IMR-90 (cell line): Measurements from ENCODE around the gene AKAP5. TPM values are rescaled to one million over a fixed set of nuclear protein-coding genes. Genes with fewer than 3 reads are reported as not detected.

Source experiments
- ATAC-seq: fragments of 200-7000 bp; cut with Tn5 transposase; 2 replicates; pipeline ENCODE4 v1.9.1; 2020; ENCODE audit warnings: low read depth, mild to moderate bottlenecking, moderate library complexity
- BruUV-seq: library from RNA; stranded (reverse); fragments of 400-500 nt; replicated peaks from 2 replicates; lab custom pipeline; 2021; lab: Mats Ljungman, UMichigan
- CTCF ChIA-PET: fragments of 300-600 bp; formaldehyde crosslinking; extraction: SDS; loops from one replicate; lab custom pipeline; 2021; ENCODE audit warnings: antibody characterized with exemption; lab: Yijun Ruan, JAX
- POLR2A ChIA-PET: fragments of 300-600 bp; sonication (Branson Sonifier 250); formaldehyde crosslinking; loops from one replicate; lab custom pipeline; 2022; ENCODE audit warnings: antibody characterized with exemption; ENCODE audit not compliant: unreplicated experiment; lab: Charles Lee
- DNase-seq: peaks from one replicate; pipeline ENCODE4 v3.0.0; 2013
- H2AFZ ChIP-seq: replicated peaks from 2 replicates; pipeline ENCODE3; 2013; ENCODE audit warnings: low read length, mild to moderate bottlenecking; ENCODE audit not compliant: poor library complexity
- H2AK5ac ChIP-seq: 2 replicates; pipeline ENCODE4 v1.6.1; 2013; ENCODE audit warnings: low read depth, low read length, inconsistent platforms
- H2AK9ac ChIP-seq: replicated peaks from 2 replicates; pipeline ENCODE3; 2013; ENCODE audit warnings: mild to moderate bottlenecking, low read depth, low read length, moderate library complexity; ENCODE audit not compliant: poor library complexity
- H2BK120ac ChIP-seq: 2 replicates; pipeline ENCODE4 v1.6.1; 2013; ENCODE audit warnings: low read depth, low read length, inconsistent platforms
- H2BK15ac ChIP-seq: 3 replicates; pipeline ENCODE4 v1.6.1; 2013; ENCODE audit warnings: low read depth, low read length, inconsistent platforms
- H2BK20ac ChIP-seq: 2 replicates; pipeline ENCODE4 v1.6.1; 2013; ENCODE audit warnings: low read depth, mild to moderate bottlenecking, inconsistent platforms, low read length, moderate library complexity
- H2BK5ac ChIP-seq: 2 replicates; pipeline ENCODE4 v1.6.1; 2013; ENCODE audit warnings: mild to moderate bottlenecking, low read depth, low read length, inconsistent platforms; ENCODE audit not compliant: poor library complexity, severe bottlenecking
- H3K14ac ChIP-seq: replicated peaks from 2 replicates; pipeline ENCODE4 v1.6.1; 2013; ENCODE audit warnings: low read depth, low read length, inconsistent platforms
- H3K18ac ChIP-seq: 2 replicates; pipeline ENCODE4 v1.6.1; 2013; ENCODE audit warnings: low read depth, low read length, control low read depth
- H3K23ac ChIP-seq: 2 replicates; pipeline ENCODE4 v1.6.1; 2013; ENCODE audit warnings: low read depth, low read length, inconsistent platforms
- H3K27ac ChIP-seq: 2 replicates; pipeline ENCODE4 v1.5.1; 2013; ENCODE audit warnings: mild to moderate bottlenecking, control low read depth, low read length; ENCODE audit not compliant: insufficient read depth
- H3K27me3 ChIP-seq: 2 replicates; pipeline ENCODE4 v1.6.1; 2013; ENCODE audit warnings: low read length; ENCODE audit not compliant: control insufficient read depth, insufficient read depth
- H3K36me3 ChIP-seq: 2 replicates; pipeline ENCODE4 v1.6.1; 2013; ENCODE audit warnings: low read length, mixed read lengths; ENCODE audit not compliant: control insufficient read depth, insufficient read depth
- H3K4ac ChIP-seq: 2 replicates; pipeline ENCODE4 v1.6.1; 2013; ENCODE audit warnings: low read depth, low read length, inconsistent platforms
- H3K4me1 ChIP-seq: 2 replicates; pipeline ENCODE4 v1.6.1; 2013; ENCODE audit warnings: low read length, mixed read lengths; ENCODE audit not compliant: control insufficient read depth, insufficient read depth
- H3K4me2 ChIP-seq: 2 replicates; pipeline ENCODE4 v1.6.1; 2013; ENCODE audit warnings: low read depth, mild to moderate bottlenecking, control low read depth, low read length, moderate library complexity
- H3K4me3 ChIP-seq: 2 replicates; pipeline ENCODE4 v1.5.1; 2013; ENCODE audit warnings: low read depth, mild to moderate bottlenecking, control low read depth, low read length, moderate library complexity; ENCODE audit not compliant: insufficient read depth
- H3K56ac ChIP-seq: 2 replicates; pipeline ENCODE4 v1.6.1; 2013; ENCODE audit warnings: low read length, inconsistent platforms; ENCODE audit not compliant: insufficient read depth; ENCODE audit errors: extremely low read depth
- H3K79me1 ChIP-seq, 2 experiments: 2 replicates each; pipeline ENCODE4 v1.6.1; 2013; ENCODE audit warnings: low read length in 2 of 2, inconsistent platforms in 1 of 2, low read depth in 1 of 2
- H3K9ac ChIP-seq: 2 replicates; pipeline ENCODE4 v1.6.1; 2013; ENCODE audit warnings: low read depth, low read length, control low read depth
- H3K9me1 ChIP-seq: 2 replicates; pipeline ENCODE4 v1.6.1; 2013; ENCODE audit warnings: low read length, inconsistent platforms; ENCODE audit not compliant: insufficient read depth
- H3K9me3 ChIP-seq: 2 replicates; pipeline ENCODE4 v1.6.1; 2013; ENCODE audit warnings: low read length; ENCODE audit not compliant: control insufficient read depth, insufficient read depth
- H4K20me1 ChIP-seq: 2 replicates; pipeline ENCODE4 v1.6.1; 2013; ENCODE audit warnings: low read length, inconsistent platforms; ENCODE audit not compliant: insufficient read depth
- H4K5ac ChIP-seq: 2 replicates; pipeline ENCODE4 v1.6.1; 2013; ENCODE audit warnings: mild to moderate bottlenecking, low read depth, low read length, control low read depth
- H4K8ac ChIP-seq, 2 experiments: 2 replicates each; pipeline ENCODE4 v1.6.1; 2013; ENCODE audit warnings: low read depth in 2 of 2, low read length in 2 of 2, control low read depth in 1 of 2, inconsistent platforms in 1 of 2
- H4K91ac ChIP-seq: 2 replicates; pipeline ENCODE4 v1.6.1; 2013; ENCODE audit warnings: low read depth, low read length, inconsistent platforms; ENCODE audit not compliant: insufficient read depth
- BHLHE40 ChIP-seq: fragments of 150-350 bp; IDR thresholded peaks from 2 replicates; pipeline ENCODE4 v1.6.1; 2016; ENCODE audit warnings: mild to moderate bottlenecking, low read depth, low read length
- CHD1 ChIP-seq: IDR thresholded peaks from 2 replicates; pipeline ENCODE4 v1.6.1; 2012; ENCODE audit warnings: low read depth, low read length, improper control_type of control experiment
- FOS ChIP-seq: fragments of 150-350 bp; IDR thresholded peaks from 2 replicates; pipeline ENCODE4 v1.6.1; 2016; ENCODE audit warnings: low read depth, low read length
- MAFK ChIP-seq: IDR thresholded peaks from 2 replicates; pipeline ENCODE4 v1.6.1; 2012; ENCODE audit warnings: low read depth, low read length, improper control_type of control experiment
- MAZ ChIP-seq: IDR thresholded peaks from 2 replicates; pipeline ENCODE4 v1.6.1; 2012; ENCODE audit warnings: low read depth, mild to moderate bottlenecking, low read length, improper control_type of control experiment, moderate library complexity, borderline replicate concordance
- MXI1 ChIP-seq: IDR thresholded peaks from 2 replicates; pipeline ENCODE4 v1.6.1; 2012; ENCODE audit warnings: low read depth, mild to moderate bottlenecking, low read length, moderate library complexity, borderline replicate concordance
- NFE2L2 ChIP-seq: fragments of 150-350 bp; IDR thresholded peaks from 2 replicates; pipeline ENCODE4 v1.6.1; 2016; ENCODE audit warnings: low read depth, mild to moderate bottlenecking, low read length
- POLR2A ChIP-seq: IDR thresholded peaks from 2 replicates; pipeline ENCODE4 v1.6.1; 2012; ENCODE audit warnings: mild to moderate bottlenecking, low read depth, low read length
- RAD21 ChIP-seq: IDR thresholded peaks from 2 replicates; pipeline ENCODE4 v1.6.1; 2012; ENCODE audit warnings: low read length, improper control_type of control experiment
- RCOR1 ChIP-seq: IDR thresholded peaks from 2 replicates; pipeline ENCODE4 v1.6.1; 2012; ENCODE audit warnings: mild to moderate bottlenecking, low read length, improper control_type of control experiment; ENCODE audit not compliant: insufficient replicate concordance
- RFX5 ChIP-seq: IDR thresholded peaks from 2 replicates; pipeline ENCODE4 v1.8.0; 2012; ENCODE audit warnings: low read depth, mild to moderate bottlenecking, low read length, moderate library complexity
- SMC3 ChIP-seq: fragments of 150-350 bp; IDR thresholded peaks from 2 replicates; pipeline ENCODE4 v1.6.1; 2016; ENCODE audit warnings: low read depth, mild to moderate bottlenecking, antibody characterized with exemption, low read length, moderate library complexity
- WGBS, 2 experiments: methylation state at CpG; one replicate each; pipeline versions ENCODE4 v1.1.5 to v1.1.7; 2013; ENCODE audit warnings: missing lambda C conversion rate in 2 of 2; ENCODE audit not compliant: insufficient read length in 1 of 2; ENCODE audit errors: extremely low coverage in 2 of 2; 5-methylcytosine and 5-hydroxymethylcytosine counted together
- dilution Hi-C: fragments of 300-500 bp; cut with HindIII; formaldehyde crosslinking; loops from one replicate; pipeline ENCODE4 v1.14.3; 2018; ENCODE audit warnings: low sequenced_read_pairs; ENCODE audit not compliant: unreplicated experiment
- in situ Hi-C: fragments of 300-500 bp; cut with MboI; formaldehyde crosslinking; loops from 3 replicates; pipeline ENCODE4 v1.14.3; 2019; ENCODE audit warnings: low sequenced_read_pairs, inconsistent platforms, mixed read lengths
- intact Hi-C: fragments of 100-400 bp; cut with micrococcal nuclease; formaldehyde crosslinking; loops from 2 replicates; pipeline ENCODE4 v1.10.0; 2022
- polyA plus RNA-seq, 3 experiments: library from polyadenylated mRNA; depleted of rRNA; stranded (reverse); fragments of >200 nt; gene quantifications; 2 replicates each; pipeline ENCODE4 v1.2.3, GENCODE V29; 2012; ENCODE audit warnings: low replicate concordance in 1 of 3
- total RNA-seq: library from RNA; depleted of rRNA; stranded (reverse); fragments of >200 nt; gene quantifications from 2 replicates; pipeline ENCODE4 v1.2.3, GENCODE V29; 2012
- TF ChIP-seq, protein P1 (sequence below): fragments of 150-350 bp; IDR thresholded peaks from 2 replicates; pipeline ENCODE4 v1.6.1; 2016; ENCODE audit warnings: low read depth, mild to moderate bottlenecking, low read length, moderate library complexity, borderline replicate concordance
- TF ChIP-seq, protein P2 (sequence below): conservative IDR thresholded peaks from 2 replicates; pipeline ENCODE4 v1.5.1; 2012; ENCODE audit warnings: mild to moderate bottlenecking, low read depth, low read length, improper control_type of control experiment
- TF ChIP-seq, protein P3 (sequence below): fragments of 150-350 bp; IDR thresholded peaks from 2 replicates; pipeline ENCODE4 v1.6.1; 2017; ENCODE audit warnings: mild to moderate bottlenecking, antibody characterized with exemption, low read length, low read depth

Gene AKAP5
- total and polyA plus RNA-seq, 2 of the 4 experiments (the other 2 are of a cell fraction), result 0.21 to 0.72 TPM

DNA sequence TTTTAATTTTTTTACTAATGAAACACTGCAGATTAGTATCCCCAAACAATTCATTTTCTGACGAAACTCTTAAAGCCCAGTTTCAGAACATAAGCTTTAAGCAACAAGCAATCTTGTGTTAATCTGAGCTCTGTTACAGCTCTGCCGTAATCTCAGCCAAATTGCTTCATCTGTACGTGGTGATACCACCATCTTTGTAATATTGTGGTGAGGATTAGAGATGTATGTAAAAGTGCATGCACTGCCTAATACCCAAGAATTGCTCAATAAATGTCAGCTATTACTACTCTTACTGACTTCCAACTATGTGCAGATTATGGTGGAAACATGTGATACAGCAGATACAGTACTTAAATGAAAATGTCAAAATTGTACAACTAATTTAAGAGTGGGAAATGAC is 1.8 kb downstream of the AKAP5 start:
- no peak overlapping the region for H3K14ac ChIP-seq
- intact Hi-C loops, result no loop called here
- no peak for DNase-seq
- H3K9me1 ChIP-seq, result no peaks in the 10 kb centered on the region
- no peak overlapping the region for H3K18ac ChIP-seq
- ATAC-seq, result no peak
- dilution Hi-C loops, result no loop called here
- in situ Hi-C loops, result no loop called here
- H2BK120ac ChIP-seq, result no peak overlapping the region
- no peak overlapping the region for H2BK5ac ChIP-seq
- 100% methylated on average over 1 of the region's 3 CpGs; no CpG with 5 or more reads in 1 of the 2 experiments for WGBS, 2 experiments
- no peak overlapping the region for H4K91ac ChIP-seq
- no peak overlapping the region for H2BK15ac ChIP-seq
- no peaks in the 10 kb centered on the region for H3K9me3 ChIP-seq
- no peak overlapping the region for H2AK9ac ChIP-seq
- H2BK20ac ChIP-seq, result no peak overlapping the region
- BruUV-seq, result no TSS peak
- H3K4ac ChIP-seq, result no peak overlapping the region
- no peak overlapping the region for H3K9ac ChIP-seq
- H3K27ac ChIP-seq, result no peak overlapping the region
- H3K4me1 ChIP-seq, result no peaks in the 10 kb centered on the region; the same call in 1 of the 2 replicates
- H3K23ac ChIP-seq, result no peak overlapping the region
- no peaks in the 10 kb centered on the region for H3K27me3 ChIP-seq
- POLR2A ChIA-PET, result no interaction called here
- no peak overlapping the region for H3K4me3 ChIP-seq
- H3K79me1 ChIP-seq, result no peaks in the 10 kb centered on the region
- TF ChIP-seq RAD21, result no peak
- TF ChIP-seq FOS, result no peak
- TF ChIP-seq BHLHE40, result no peak
- TF ChIP-seq, protein P1, sequence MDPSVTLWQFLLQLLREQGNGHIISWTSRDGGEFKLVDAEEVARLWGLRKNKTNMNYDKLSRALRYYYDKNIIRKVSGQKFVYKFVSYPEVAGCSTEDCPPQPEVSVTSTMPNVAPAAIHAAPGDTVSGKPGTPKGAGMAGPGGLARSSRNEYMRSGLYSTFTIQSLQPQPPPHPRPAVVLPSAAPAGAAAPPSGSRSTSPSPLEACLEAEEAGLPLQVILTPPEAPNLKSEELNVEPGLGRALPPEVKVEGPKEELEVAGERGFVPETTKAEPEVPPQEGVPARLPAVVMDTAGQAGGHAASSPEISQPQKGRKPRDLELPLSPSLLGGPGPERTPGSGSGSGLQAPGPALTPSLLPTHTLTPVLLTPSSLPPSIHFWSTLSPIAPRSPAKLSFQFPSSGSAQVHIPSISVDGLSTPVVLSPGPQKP, result no peak
- no peak for TF ChIP-seq POLR2A
- no peak for TF ChIP-seq MAFK
- TF ChIP-seq, protein P2, sequence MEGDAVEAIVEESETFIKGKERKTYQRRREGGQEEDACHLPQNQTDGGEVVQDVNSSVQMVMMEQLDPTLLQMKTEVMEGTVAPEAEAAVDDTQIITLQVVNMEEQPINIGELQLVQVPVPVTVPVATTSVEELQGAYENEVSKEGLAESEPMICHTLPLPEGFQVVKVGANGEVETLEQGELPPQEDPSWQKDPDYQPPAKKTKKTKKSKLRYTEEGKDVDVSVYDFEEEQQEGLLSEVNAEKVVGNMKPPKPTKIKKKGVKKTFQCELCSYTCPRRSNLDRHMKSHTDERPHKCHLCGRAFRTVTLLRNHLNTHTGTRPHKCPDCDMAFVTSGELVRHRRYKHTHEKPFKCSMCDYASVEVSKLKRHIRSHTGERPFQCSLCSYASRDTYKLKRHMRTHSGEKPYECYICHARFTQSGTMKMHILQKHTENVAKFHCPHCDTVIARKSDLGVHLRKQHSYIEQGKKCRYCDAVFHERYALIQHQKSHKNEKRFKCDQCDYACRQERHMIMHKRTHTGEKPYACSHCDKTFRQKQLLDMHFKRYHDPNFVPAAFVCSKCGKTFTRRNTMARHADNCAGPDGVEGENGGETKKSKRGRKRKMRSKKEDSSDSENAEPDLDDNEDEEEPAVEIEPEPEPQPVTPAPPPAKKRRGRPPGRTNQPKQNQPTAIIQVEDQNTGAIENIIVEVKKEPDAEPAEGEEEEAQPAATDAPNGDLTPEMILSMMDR, result no peak
- no peak for TF ChIP-seq RCOR1
- no peak for TF ChIP-seq CHD1
- no peak for TF ChIP-seq SMC3
- no peak for TF ChIP-seq MAZ
- TF ChIP-seq, protein P3, sequence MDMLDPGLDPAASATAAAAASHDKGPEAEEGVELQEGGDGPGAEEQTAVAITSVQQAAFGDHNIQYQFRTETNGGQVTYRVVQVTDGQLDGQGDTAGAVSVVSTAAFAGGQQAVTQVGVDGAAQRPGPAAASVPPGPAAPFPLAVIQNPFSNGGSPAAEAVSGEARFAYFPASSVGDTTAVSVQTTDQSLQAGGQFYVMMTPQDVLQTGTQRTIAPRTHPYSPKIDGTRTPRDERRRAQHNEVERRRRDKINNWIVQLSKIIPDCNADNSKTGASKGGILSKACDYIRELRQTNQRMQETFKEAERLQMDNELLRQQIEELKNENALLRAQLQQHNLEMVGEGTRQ, result no peak
- TF ChIP-seq RFX5, result no peak
- TF ChIP-seq NFE2L2, result no peak
- no peak for TF ChIP-seq MXI1
- no peaks in the 10 kb centered on the region for H3K36me3 ChIP-seq
- H4K8ac ChIP-seq, result no peak overlapping the region
- H4K5ac ChIP-seq, result no peak overlapping the region
- no peak overlapping the region for H2AK5ac ChIP-seq
- H3K4me2 ChIP-seq, result no peak overlapping the region
- H3K56ac ChIP-seq, result no peak overlapping the region
- H4K20me1 ChIP-seq, result no peaks in the 10 kb centered on the region
- CTCF ChIA-PET, result interaction anchor here (1.8 kb wide), 1 partner anchor 123 kb away, joined by 6 read pairs; no protein-coding TSS in a partner anchor
- H2AFZ ChIP-seq, result no peak overlapping the region
